ENCODE results near the gene CPPED1. TPM values are rescaled to one million over a fixed set of nuclear protein-coding genes. Genes with fewer than 3 reads are reported as not detected.
A peak's percentile ranks its signal among the peaks of the same experiment; 100 is the strongest.

Gene CPPED1
- total and polyA plus RNA-seq, 10 of the 15 experiments (the other 5 are each of a cell fraction or from before 2014, with no cell fraction given), result 7.1 to 39.0 (median 16.0) TPM

GRCh38 chr16:12803203-12804093 is at the start of gene CPPED1 (continued):
- TF ChIP-seq WRNIP1 (IDR thresholded peaks at IDR 0.05; ENCODE audit: borderline replicate concordance, low read depth, low read length) (no peak), ASH2L (IDR thresholded peaks at IDR 0.05; ENCODE audit: borderline replicate concordance, low read depth) (0 out of 2 replicates have a peak, but pooled peaks have one; percentile 64), CHD4 (IDR thresholded peaks at IDR 0.05) (no peak), MTA2 (IDR thresholded peaks at IDR 0.05; ENCODE audit: low read depth) (peak; percentile 59; the same call in 1 of the 2 replicates), IKZF2 (IDR thresholded peaks at IDR 0.05) (peak; percentile 68 to 77; a peak in 3 of 4 replicates), PAX8 (IDR thresholded peaks at IDR 0.05) (no peak), CREM (IDR thresholded peaks at IDR 0.05; ENCODE audit: low read depth) (peak; percentile 73), E2F8 (IDR thresholded peaks at IDR 0.05; ENCODE audit: low read depth, partially characterized antibody) (peak; percentile 58), FOXM1 (IDR thresholded peaks at IDR 0.05; ENCODE audit: low read depth, low read length) (0 out of 2 replicates have a peak, but pooled peaks have one; percentile 32), GATAD2B (conservative IDR thresholded peaks at IDR 0.05; ENCODE audit: low read depth) (peak; percentile 85), SIN3A (IDR thresholded peaks at IDR 0.05; ENCODE audit: low read depth, low read length) (peak; percentile 77; the same call in 1 of the 2 replicates), HCFC1 (IDR thresholded peaks at IDR 0.05; ENCODE audit: low read length) (peak; percentile 87), TARDBP (IDR thresholded peaks at IDR 0.05; ENCODE audit: borderline replicate concordance) (peak; percentile 88), ZSCAN29 (IDR thresholded peaks at IDR 0.05) (0 out of 2 replicates have a peak, but pooled peaks have one; percentile 8), CUX1 (IDR thresholded peaks at IDR 0.05; ENCODE audit: insufficient replicate concordance, low read depth, low read length) (peak; percentile 93), RAD51 (IDR thresholded peaks at IDR 0.05) (no peak), E2F4 (IDR thresholded peaks at IDR 0.05; ENCODE audit: low read depth, low read length) (peak; percentile 3; the same call in 1 of the 2 replicates), POU2F2 (IDR thresholded peaks at IDR 0.05; ENCODE audit: borderline replicate concordance, low read depth, low read length) (peak; percentile 91), SMARCA5 (IDR thresholded peaks at IDR 0.05) (peak; percentile 90)
